IMR-90 (cell line): ENCODE results near the gene OR51E2. TPM values are rescaled to one million over a fixed set of nuclear protein-coding genes. Genes with fewer than 3 reads are reported as not detected.

Source experiments
- ATAC-seq: fragments of 200-7000 bp; cut with Tn5 transposase; 2 replicates; pipeline ENCODE4 v1.9.1; 2020; ENCODE audit warnings: low read depth, mild to moderate bottlenecking, moderate library complexity
- BruUV-seq: library from RNA; stranded (reverse); fragments of 400-500 nt; replicated peaks from 2 replicates; lab custom pipeline; 2021; lab: Mats Ljungman, UMichigan
- CTCF ChIA-PET: fragments of 300-600 bp; formaldehyde crosslinking; extraction: SDS; loops from one replicate; lab custom pipeline; 2021; ENCODE audit warnings: antibody characterized with exemption; lab: Yijun Ruan, JAX
- POLR2A ChIA-PET: fragments of 300-600 bp; sonication (Branson Sonifier 250); formaldehyde crosslinking; loops from one replicate; lab custom pipeline; 2022; ENCODE audit warnings: antibody characterized with exemption; ENCODE audit not compliant: unreplicated experiment; lab: Charles Lee
- DNase-seq: peaks from one replicate; pipeline ENCODE4 v3.0.0; 2013
- H2AFZ ChIP-seq: replicated peaks from 2 replicates; pipeline ENCODE3; 2013; ENCODE audit warnings: low read length, mild to moderate bottlenecking; ENCODE audit not compliant: poor library complexity
- H2AK5ac ChIP-seq: 2 replicates; pipeline ENCODE4 v1.6.1; 2013; ENCODE audit warnings: low read depth, low read length, inconsistent platforms
- H2AK9ac ChIP-seq: replicated peaks from 2 replicates; pipeline ENCODE3; 2013; ENCODE audit warnings: mild to moderate bottlenecking, low read depth, low read length, moderate library complexity; ENCODE audit not compliant: poor library complexity
- H2BK120ac ChIP-seq: 2 replicates; pipeline ENCODE4 v1.6.1; 2013; ENCODE audit warnings: low read depth, low read length, inconsistent platforms
- H2BK15ac ChIP-seq: 3 replicates; pipeline ENCODE4 v1.6.1; 2013; ENCODE audit warnings: low read depth, low read length, inconsistent platforms
- H2BK20ac ChIP-seq: 2 replicates; pipeline ENCODE4 v1.6.1; 2013; ENCODE audit warnings: low read depth, mild to moderate bottlenecking, inconsistent platforms, low read length, moderate library complexity
- H2BK5ac ChIP-seq: 2 replicates; pipeline ENCODE4 v1.6.1; 2013; ENCODE audit warnings: mild to moderate bottlenecking, low read depth, low read length, inconsistent platforms; ENCODE audit not compliant: poor library complexity, severe bottlenecking
- H3K14ac ChIP-seq: replicated peaks from 2 replicates; pipeline ENCODE4 v1.6.1; 2013; ENCODE audit warnings: low read depth, low read length, inconsistent platforms
- H3K18ac ChIP-seq: 2 replicates; pipeline ENCODE4 v1.6.1; 2013; ENCODE audit warnings: low read depth, low read length, control low read depth
- H3K23ac ChIP-seq: 2 replicates; pipeline ENCODE4 v1.6.1; 2013; ENCODE audit warnings: low read depth, low read length, inconsistent platforms
- H3K27ac ChIP-seq: 2 replicates; pipeline ENCODE4 v1.5.1; 2013; ENCODE audit warnings: mild to moderate bottlenecking, control low read depth, low read length; ENCODE audit not compliant: insufficient read depth
- H3K27me3 ChIP-seq: 2 replicates; pipeline ENCODE4 v1.6.1; 2013; ENCODE audit warnings: low read length; ENCODE audit not compliant: control insufficient read depth, insufficient read depth
- H3K36me3 ChIP-seq: 2 replicates; pipeline ENCODE4 v1.6.1; 2013; ENCODE audit warnings: low read length, mixed read lengths; ENCODE audit not compliant: control insufficient read depth, insufficient read depth
- H3K4ac ChIP-seq: 2 replicates; pipeline ENCODE4 v1.6.1; 2013; ENCODE audit warnings: low read depth, low read length, inconsistent platforms
- H3K4me1 ChIP-seq: 2 replicates; pipeline ENCODE4 v1.6.1; 2013; ENCODE audit warnings: low read length, mixed read lengths; ENCODE audit not compliant: control insufficient read depth, insufficient read depth
- H3K4me2 ChIP-seq: 2 replicates; pipeline ENCODE4 v1.6.1; 2013; ENCODE audit warnings: low read depth, mild to moderate bottlenecking, control low read depth, low read length, moderate library complexity
- H3K4me3 ChIP-seq: 2 replicates; pipeline ENCODE4 v1.5.1; 2013; ENCODE audit warnings: low read depth, mild to moderate bottlenecking, control low read depth, low read length, moderate library complexity; ENCODE audit not compliant: insufficient read depth
- H3K56ac ChIP-seq: 2 replicates; pipeline ENCODE4 v1.6.1; 2013; ENCODE audit warnings: low read length, inconsistent platforms; ENCODE audit not compliant: insufficient read depth; ENCODE audit errors: extremely low read depth
- H3K79me1 ChIP-seq, 2 experiments: 2 replicates each; pipeline ENCODE4 v1.6.1; 2013; ENCODE audit warnings: low read length in 2 of 2, inconsistent platforms in 1 of 2, low read depth in 1 of 2
- H3K9ac ChIP-seq: 2 replicates; pipeline ENCODE4 v1.6.1; 2013; ENCODE audit warnings: low read depth, low read length, control low read depth
- H3K9me1 ChIP-seq: 2 replicates; pipeline ENCODE4 v1.6.1; 2013; ENCODE audit warnings: low read length, inconsistent platforms; ENCODE audit not compliant: insufficient read depth
- H3K9me3 ChIP-seq: 2 replicates; pipeline ENCODE4 v1.6.1; 2013; ENCODE audit warnings: low read length; ENCODE audit not compliant: control insufficient read depth, insufficient read depth
- H4K20me1 ChIP-seq: 2 replicates; pipeline ENCODE4 v1.6.1; 2013; ENCODE audit warnings: low read length, inconsistent platforms; ENCODE audit not compliant: insufficient read depth
- H4K5ac ChIP-seq: 2 replicates; pipeline ENCODE4 v1.6.1; 2013; ENCODE audit warnings: mild to moderate bottlenecking, low read depth, low read length, control low read depth
- H4K8ac ChIP-seq, 2 experiments: 2 replicates each; pipeline ENCODE4 v1.6.1; 2013; ENCODE audit warnings: low read depth in 2 of 2, low read length in 2 of 2, control low read depth in 1 of 2, inconsistent platforms in 1 of 2
- H4K91ac ChIP-seq: 2 replicates; pipeline ENCODE4 v1.6.1; 2013; ENCODE audit warnings: low read depth, low read length, inconsistent platforms; ENCODE audit not compliant: insufficient read depth
- CEBPB ChIP-seq: IDR thresholded peaks from 2 replicates; pipeline ENCODE4 v1.6.1; 2012; ENCODE audit warnings: low read depth, low read length, improper control_type of control experiment
- FOS ChIP-seq: fragments of 150-350 bp; IDR thresholded peaks from 2 replicates; pipeline ENCODE4 v1.6.1; 2016; ENCODE audit warnings: low read depth, low read length
- MAZ ChIP-seq: IDR thresholded peaks from 2 replicates; pipeline ENCODE4 v1.6.1; 2012; ENCODE audit warnings: low read depth, mild to moderate bottlenecking, low read length, improper control_type of control experiment, moderate library complexity, borderline replicate concordance
- USF2 ChIP-seq: fragments of 150-350 bp; IDR thresholded peaks from 2 replicates; pipeline ENCODE4 v1.6.1; 2017; ENCODE audit warnings: mild to moderate bottlenecking, antibody characterized with exemption, low read length, low read depth
- WGBS, 2 experiments: methylation state at CpG; one replicate each; pipeline versions ENCODE4 v1.1.5 to v1.1.7; 2013; ENCODE audit warnings: missing lambda C conversion rate in 2 of 2; ENCODE audit not compliant: insufficient read length in 1 of 2; ENCODE audit errors: extremely low coverage in 2 of 2; 5-methylcytosine and 5-hydroxymethylcytosine counted together
- dilution Hi-C: fragments of 300-500 bp; cut with HindIII; formaldehyde crosslinking; loops from one replicate; pipeline ENCODE4 v1.14.3; 2018; ENCODE audit warnings: low sequenced_read_pairs; ENCODE audit not compliant: unreplicated experiment
- in situ Hi-C: fragments of 300-500 bp; cut with MboI; formaldehyde crosslinking; loops from 3 replicates; pipeline ENCODE4 v1.14.3; 2019; ENCODE audit warnings: low sequenced_read_pairs, inconsistent platforms, mixed read lengths
- intact Hi-C: fragments of 100-400 bp; cut with micrococcal nuclease; formaldehyde crosslinking; loops from 2 replicates; pipeline ENCODE4 v1.10.0; 2022
- polyA plus RNA-seq, 3 experiments: library from polyadenylated mRNA; depleted of rRNA; stranded (reverse); fragments of >200 nt; gene quantifications; 2 replicates each; pipeline ENCODE4 v1.2.3, GENCODE V29; 2012; ENCODE audit warnings: low replicate concordance in 1 of 3
- total RNA-seq: library from RNA; depleted of rRNA; stranded (reverse); fragments of >200 nt; gene quantifications from 2 replicates; pipeline ENCODE4 v1.2.3, GENCODE V29; 2012

The OR51E2 gene
- total and polyA plus RNA-seq, 2 of the 4 experiments (the other 2 are of a cell fraction), result 0.72 to 1.3 TPM

GRCh38 chr11:4647766-4648165 lies 49.9 kb downstream of the OR51E2 start:
- Histone ChIP-seq H3K9me3 (no peaks in the 10 kb centered on the region), H3K4ac (no peak overlapping the region), H3K9ac (no peak overlapping the region), H3K56ac (no peak overlapping the region), H2AK9ac (no peak overlapping the region), H3K9me1 (no peaks in the 10 kb centered on the region), H3K36me3 (no peaks in the 10 kb centered on the region), H2AFZ (no peak overlapping the region), H3K23ac (no peak overlapping the region), H3K4me3 (no peak overlapping the region), H3K4me1 (no peaks in the 10 kb centered on the region), H3K14ac (no peak overlapping the region), H3K27me3 (no peaks in the 10 kb centered on the region), H2BK120ac (no peak overlapping the region), H4K8ac (no peak overlapping the region), H2AK5ac (no peak overlapping the region), H4K20me1 (no peaks in the 10 kb centered on the region), H3K27ac (no peak overlapping the region), H3K18ac (no peak overlapping the region), H2BK15ac (no peak overlapping the region), H4K91ac (no peak overlapping the region), H2BK5ac (no peak overlapping the region), H2BK20ac (no peak overlapping the region), H4K5ac (no peak overlapping the region), H3K79me1 (no peaks in the 10 kb centered on the region), H3K4me2 (no peak overlapping the region)
- ChIA-PET CTCF (no interaction called here), POLR2A (no interaction called here)
- in situ Hi-C loops, result no loop called here
- TF ChIP-seq MAZ (no peak), CEBPB (no peak), USF2 (no peak), FOS (no peak)
- no TSS peak for BruUV-seq
- intact Hi-C loops, result no loop called here
- DNase-seq, result no peak
- dilution Hi-C loops, result no loop called here
- no peak for ATAC-seq
- WGBS, 2 experiments, result 0% methylated on average over 1 of the region's 4 CpGs; no CpG with 5 or more reads in 1 of the 2 experiments
